Stimulated activated CD8-positive, alpha-beta memory T cell treated with anti-CD3 and anti-CD28 coated beads, Interleukin-4, amount 100 ng/mL, for 4 hours (primary cell): Measurements from ENCODE around the gene OR4D10.

Experiments
- DNase-seq, 2 donors: peaks; one replicate each; pipeline ENCODE4 v3.0.0-alpha.2; 2020; ENCODE audit warnings: low read depth in 2 of 2, low spot score in 1 of 2

Gene OR4D10

GRCh38 chr11:59523541-59523940 is 50.4 kb downstream of the OR4D10 start:
- DNase-seq = no peak

GRCh38 chr11:59528711-59529110 is 55.6 kb downstream of the OR4D10 start:
- DNase-seq = no peak
